HG03469 (cell line): Measurements from ENCODE around the gene RIMS4.
"Not testable (repeated sequence)": the region's sequence is repeated elsewhere in the genome, so short reads cannot be mapped to it uniquely, and the experiment has no call there.

Experiments used
- ATAC-seq: cut with Tn5 transposase; IDR thresholded peaks from one replicate; pipeline ENCODE4 v1.9.1; 2021; ENCODE audit warnings: mild to moderate bottlenecking, moderate library complexity, moderate number of reproducible peaks; ENCODE audit not compliant: unreplicated experiment

RIMS4 gene

GRCh38 chr20:44765701-44766347 is 44.5 kb downstream of the RIMS4 start:
- ATAC-seq = no peak

- ATAC-seq = no peak
Observed at GRCh38 chr20:44765091-44765490, 45.3 kb downstream of the RIMS4 start.

GRCh38 chr20:44763798-44764197 is 46.5 kb downstream of the RIMS4 start:
- not testable (repeated sequence) for ATAC-seq

- no peak for ATAC-seq
Observed at GRCh38 chr20:44762466-44763140, 47.7 kb downstream of the RIMS4 start.

GRCh38 chr20:44761423-44761822 is 48.9 kb downstream of the RIMS4 start:
- ATAC-seq = no peak

GRCh38 chr20:44759595-44759994 is 50.8 kb downstream of the RIMS4 start:
- ATAC-seq = no peak

- ATAC-seq = no peak
Observed at GRCh38 chr20:44758247-44759101, 51.9 kb downstream of the RIMS4 start.

GRCh38 chr20:44756956-44757355 is 53.4 kb downstream of the RIMS4 start:
- ATAC-seq = no peak

GRCh38 chr20:44756011-44756688 is 54.2 kb downstream of the RIMS4 start:
- no peak for ATAC-seq

GRCh38 chr20:44754554-44754953 is 55.8 kb downstream of the RIMS4 start:
- ATAC-seq = no peak

GRCh38 chr20:44752099-44752931 is 58.0 kb downstream of the RIMS4 start:
- ATAC-seq = no peak

GRCh38 chr20:44750081-44750805 is 60.1 kb downstream of the RIMS4 start:
- ATAC-seq = no peak

- ATAC-seq = no peak
Observed at GRCh38 chr20:44748005-44748370, 62.4 kb downstream of the RIMS4 start.

- no peak for ATAC-seq
Observed at GRCh38 chr20:44747166-44748004, 63.0 kb downstream of the RIMS4 start.

- ATAC-seq = no peak
Observed at GRCh38 chr20:44746367-44747165, 63.8 kb downstream of the RIMS4 start.

- ATAC-seq = no peak
Observed at GRCh38 chr20:44745598-44746366, 64.6 kb downstream of the RIMS4 start, which contains the start of gene KCNK15. Gene KCNK15 (plus strand): TSS chr20:44745865. CDS start chr20:44745911, 46 bp downstream.

GRCh38 chr20:44745122-44745597 is 65.2 kb downstream of the RIMS4 start:
- no peak for ATAC-seq
